WTC11 (cell line): ENCODE data around the gene PLTP. TPM values are rescaled to one million over a fixed set of nuclear protein-coding genes. Genes with fewer than 3 reads are reported as not detected.
A peak's percentile ranks its signal among the peaks of the same experiment; 100 is the strongest.

Experiments used
- AR ChIP-seq: fragments of 250-450 bp; sonication (Bioruptor Pico); IDR thresholded peaks from 2 replicates; pipeline ENCODE4 v1.9.0; 2021; ENCODE audit warnings: mild to moderate bottlenecking
- ATF6 ChIP-seq: sonication (generic); formaldehyde crosslinking; IDR thresholded peaks from 2 replicates; pipeline ENCODE4 v1.8.1; 2023; ENCODE audit warnings: mild to moderate bottlenecking, missing genetic modification reagents
- CREB1 ChIP-seq: sonication (generic); formaldehyde crosslinking; IDR thresholded peaks from 2 replicates; pipeline ENCODE4 v1.8.0; 2023; ENCODE audit warnings: mild to moderate bottlenecking, missing genetic modification reagents
- ETV6 ChIP-seq: sonication (generic); formaldehyde crosslinking; IDR thresholded peaks from 2 replicates; pipeline ENCODE4 v1.8.1; 2022; ENCODE audit warnings: mild to moderate bottlenecking, missing genetic modification reagents
- NR3C1 ChIP-seq: sonication (generic); formaldehyde crosslinking; conservative IDR thresholded peaks from 2 replicates; pipeline ENCODE4 v1.8.1; 2023; ENCODE audit warnings: low read depth, mild to moderate bottlenecking, missing genetic modification reagents
- OVOL2 ChIP-seq: fragments of 250-450 bp; sonication (Bioruptor Pico); IDR thresholded peaks from 2 replicates; pipeline ENCODE4 v1.9.0; 2021; ENCODE audit warnings: mild to moderate bottlenecking, borderline replicate concordance
- PRDM15 ChIP-seq: sonication (generic); formaldehyde crosslinking; IDR thresholded peaks from 2 replicates; pipeline ENCODE4 v1.8.0; 2022; ENCODE audit warnings: missing genetic modification reagents
- RELA ChIP-seq: sonication (generic); formaldehyde crosslinking; IDR thresholded peaks from 2 replicates; pipeline ENCODE4 v1.8.1; 2022; ENCODE audit warnings: missing genetic modification reagents, mild to moderate bottlenecking, borderline replicate concordance
- ZNF138 ChIP-seq: sonication (generic); formaldehyde crosslinking; conservative IDR thresholded peaks from 2 replicates; pipeline ENCODE4 v1.8.1; 2022; ENCODE audit warnings: mild to moderate bottlenecking, moderate library complexity, missing genetic modification reagents
- ZNF232 ChIP-seq: sonication (generic); formaldehyde crosslinking; IDR thresholded peaks from 2 replicates; pipeline ENCODE4 v1.8.0; 2022; ENCODE audit warnings: mild to moderate bottlenecking, missing genetic modification reagents
- ZNF317 ChIP-seq: sonication (generic); formaldehyde crosslinking; IDR thresholded peaks from 2 replicates; pipeline ENCODE4 v1.8.1; 2023; ENCODE audit warnings: low read depth, mild to moderate bottlenecking, moderate library complexity, missing genetic modification reagents, borderline replicate concordance
- ZNF671 ChIP-seq: fragments of 250-450 bp; sonication (Bioruptor Pico); IDR thresholded peaks from 2 replicates; pipeline ENCODE4 v1.8.0; 2021; ENCODE audit warnings: mild to moderate bottlenecking
- total RNA-seq: library from RNA; stranded (reverse); gene quantifications from 3 replicates; pipeline ENCODE4 v1.2.3, GENCODE V29; 2021
- TF ChIP-seq, protein P1 (sequence below): fragments of 250-450 bp; sonication (Bioruptor Pico); IDR thresholded peaks from 2 replicates; pipeline ENCODE4 v1.9.0; 2021; ENCODE audit warnings: mild to moderate bottlenecking, borderline replicate concordance
- TF ChIP-seq, protein P2 (sequence below): sonication (generic); formaldehyde crosslinking; IDR thresholded peaks from 2 replicates; pipeline ENCODE4 v1.8.1; 2022; ENCODE audit warnings: mild to moderate bottlenecking, missing genetic modification reagents, moderate library complexity, borderline replicate concordance
- TF ChIP-seq, protein P3 (sequence below): fragments of 250-450 bp; sonication (Bioruptor Pico); IDR thresholded peaks from 2 replicates; pipeline ENCODE4 v2.1.2; 2022; ENCODE audit warnings: mild to moderate bottlenecking, moderate library complexity
- TF ChIP-seq, protein P4 (sequence below): sonication (generic); formaldehyde crosslinking; IDR thresholded peaks from 2 replicates; pipeline ENCODE4 v1.8.0; 2022; ENCODE audit warnings: mild to moderate bottlenecking, missing genetic modification reagents
- TF ChIP-seq, protein P5 (sequence below): fragments of 200-600 bp; IDR thresholded peaks from 2 replicates; pipeline ENCODE4 v1.8.0; 2022; ENCODE audit warnings: antibody characterized with exemption

Gene PLTP
- total RNA-seq, 1 experiment from 2014 or later: 109 TPM

DNA sequence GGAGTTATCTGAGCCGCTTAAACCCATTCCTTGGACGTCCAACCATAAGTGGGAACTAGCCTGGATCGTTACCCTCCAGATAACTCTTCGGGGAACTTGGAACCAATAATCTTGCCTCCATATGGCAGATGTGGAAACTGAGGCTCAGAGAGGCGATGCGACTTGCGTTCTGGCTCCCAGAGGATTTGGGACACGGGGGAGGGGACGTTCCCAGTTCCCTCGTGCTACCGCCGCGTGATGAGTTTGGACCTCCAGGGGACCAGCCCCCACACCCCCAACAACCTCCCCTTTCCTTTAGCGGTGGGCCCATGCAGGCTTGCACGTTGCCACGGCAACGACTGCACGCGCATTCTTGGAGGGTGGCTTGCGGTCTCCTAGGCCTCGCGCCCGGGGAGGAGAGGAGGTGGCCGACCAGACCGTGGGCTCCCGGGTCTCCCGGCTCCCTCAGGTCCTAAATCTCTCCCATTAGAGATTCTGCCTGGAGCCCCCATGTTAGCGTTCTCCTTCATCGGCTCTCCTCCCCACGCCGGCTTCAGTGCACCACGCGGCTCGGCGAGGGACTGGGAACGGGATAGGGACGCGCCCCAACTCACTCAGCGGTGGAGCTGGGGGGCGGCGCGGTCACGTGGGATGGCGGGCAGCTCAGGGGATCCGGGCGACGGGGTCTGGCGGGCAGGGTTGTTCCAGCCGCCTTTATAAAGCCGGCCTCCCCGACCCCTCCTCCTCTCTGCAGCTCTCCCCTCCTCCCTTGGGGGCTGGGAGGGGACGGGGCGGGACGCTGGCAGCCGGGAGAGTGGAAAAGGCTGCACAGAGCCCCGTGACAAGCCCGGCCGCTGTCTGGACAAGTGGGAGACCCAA, at the start of gene PLTP (continued):
- TF ChIP-seq AR (CRISPR knock-in tag) (no peak), RELA (no peak), PRDM15 (no peak), ETV6 (no peak), ATF6 (no peak), ZNF232 (CRISPR knock-in tag) (no peak; the same call in 1 of the 2 replicates), ZNF317 (CRISPR knock-in tag) (no peak), ZNF671 (CRISPR knock-in tag) (no peak), NR3C1 (no peak), ZNF138 (no peak), OVOL2 (CRISPR knock-in tag) (no peak), CREB1 (CRISPR knock-in tag) (peak; percentile 28; the same call in 1 of the 2 replicates)
- TF ChIP-seq, protein P1, sequence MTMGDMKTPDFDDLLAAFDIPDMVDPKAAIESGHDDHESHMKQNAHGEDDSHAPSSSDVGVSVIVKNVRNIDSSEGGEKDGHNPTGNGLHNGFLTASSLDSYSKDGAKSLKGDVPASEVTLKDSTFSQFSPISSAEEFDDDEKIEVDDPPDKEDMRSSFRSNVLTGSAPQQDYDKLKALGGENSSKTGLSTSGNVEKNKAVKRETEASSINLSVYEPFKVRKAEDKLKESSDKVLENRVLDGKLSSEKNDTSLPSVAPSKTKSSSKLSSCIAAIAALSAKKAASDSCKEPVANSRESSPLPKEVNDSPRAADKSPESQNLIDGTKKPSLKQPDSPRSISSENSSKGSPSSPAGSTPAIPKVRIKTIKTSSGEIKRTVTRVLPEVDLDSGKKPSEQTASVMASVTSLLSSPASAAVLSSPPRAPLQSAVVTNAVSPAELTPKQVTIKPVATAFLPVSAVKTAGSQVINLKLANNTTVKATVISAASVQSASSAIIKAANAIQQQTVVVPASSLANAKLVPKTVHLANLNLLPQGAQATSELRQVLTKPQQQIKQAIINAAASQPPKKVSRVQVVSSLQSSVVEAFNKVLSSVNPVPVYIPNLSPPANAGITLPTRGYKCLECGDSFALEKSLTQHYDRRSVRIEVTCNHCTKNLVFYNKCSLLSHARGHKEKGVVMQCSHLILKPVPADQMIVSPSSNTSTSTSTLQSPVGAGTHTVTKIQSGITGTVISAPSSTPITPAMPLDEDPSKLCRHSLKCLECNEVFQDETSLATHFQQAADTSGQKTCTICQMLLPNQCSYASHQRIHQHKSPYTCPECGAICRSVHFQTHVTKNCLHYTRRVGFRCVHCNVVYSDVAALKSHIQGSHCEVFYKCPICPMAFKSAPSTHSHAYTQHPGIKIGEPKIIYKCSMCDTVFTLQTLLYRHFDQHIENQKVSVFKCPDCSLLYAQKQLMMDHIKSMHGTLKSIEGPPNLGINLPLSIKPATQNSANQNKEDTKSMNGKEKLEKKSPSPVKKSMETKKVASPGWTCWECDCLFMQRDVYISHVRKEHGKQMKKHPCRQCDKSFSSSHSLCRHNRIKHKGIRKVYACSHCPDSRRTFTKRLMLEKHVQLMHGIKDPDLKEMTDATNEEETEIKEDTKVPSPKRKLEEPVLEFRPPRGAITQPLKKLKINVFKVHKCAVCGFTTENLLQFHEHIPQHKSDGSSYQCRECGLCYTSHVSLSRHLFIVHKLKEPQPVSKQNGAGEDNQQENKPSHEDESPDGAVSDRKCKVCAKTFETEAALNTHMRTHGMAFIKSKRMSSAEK (CRISPR knock-in tag): no peak
- TF ChIP-seq, protein P2, sequence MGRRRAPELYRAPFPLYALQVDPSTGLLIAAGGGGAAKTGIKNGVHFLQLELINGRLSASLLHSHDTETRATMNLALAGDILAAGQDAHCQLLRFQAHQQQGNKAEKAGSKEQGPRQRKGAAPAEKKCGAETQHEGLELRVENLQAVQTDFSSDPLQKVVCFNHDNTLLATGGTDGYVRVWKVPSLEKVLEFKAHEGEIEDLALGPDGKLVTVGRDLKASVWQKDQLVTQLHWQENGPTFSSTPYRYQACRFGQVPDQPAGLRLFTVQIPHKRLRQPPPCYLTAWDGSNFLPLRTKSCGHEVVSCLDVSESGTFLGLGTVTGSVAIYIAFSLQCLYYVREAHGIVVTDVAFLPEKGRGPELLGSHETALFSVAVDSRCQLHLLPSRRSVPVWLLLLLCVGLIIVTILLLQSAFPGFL: no peak
- TF ChIP-seq, protein P3, sequence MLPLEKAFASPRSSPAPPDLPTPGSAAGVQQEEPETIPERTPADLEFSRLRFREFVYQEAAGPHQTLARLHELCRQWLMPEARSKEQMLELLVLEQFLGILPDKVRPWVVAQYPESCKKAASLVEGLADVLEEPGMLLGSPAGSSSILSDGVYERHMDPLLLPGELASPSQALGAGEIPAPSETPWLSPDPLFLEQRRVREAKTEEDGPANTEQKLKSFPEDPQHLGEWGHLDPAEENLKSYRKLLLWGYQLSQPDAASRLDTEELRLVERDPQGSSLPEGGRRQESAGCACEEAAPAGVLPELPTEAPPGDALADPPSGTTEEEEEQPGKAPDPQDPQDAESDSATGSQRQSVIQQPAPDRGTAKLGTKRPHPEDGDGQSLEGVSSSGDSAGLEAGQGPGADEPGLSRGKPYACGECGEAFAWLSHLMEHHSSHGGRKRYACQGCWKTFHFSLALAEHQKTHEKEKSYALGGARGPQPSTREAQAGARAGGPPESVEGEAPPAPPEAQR (CRISPR knock-in tag): no peak
- TF ChIP-seq, protein P4, sequence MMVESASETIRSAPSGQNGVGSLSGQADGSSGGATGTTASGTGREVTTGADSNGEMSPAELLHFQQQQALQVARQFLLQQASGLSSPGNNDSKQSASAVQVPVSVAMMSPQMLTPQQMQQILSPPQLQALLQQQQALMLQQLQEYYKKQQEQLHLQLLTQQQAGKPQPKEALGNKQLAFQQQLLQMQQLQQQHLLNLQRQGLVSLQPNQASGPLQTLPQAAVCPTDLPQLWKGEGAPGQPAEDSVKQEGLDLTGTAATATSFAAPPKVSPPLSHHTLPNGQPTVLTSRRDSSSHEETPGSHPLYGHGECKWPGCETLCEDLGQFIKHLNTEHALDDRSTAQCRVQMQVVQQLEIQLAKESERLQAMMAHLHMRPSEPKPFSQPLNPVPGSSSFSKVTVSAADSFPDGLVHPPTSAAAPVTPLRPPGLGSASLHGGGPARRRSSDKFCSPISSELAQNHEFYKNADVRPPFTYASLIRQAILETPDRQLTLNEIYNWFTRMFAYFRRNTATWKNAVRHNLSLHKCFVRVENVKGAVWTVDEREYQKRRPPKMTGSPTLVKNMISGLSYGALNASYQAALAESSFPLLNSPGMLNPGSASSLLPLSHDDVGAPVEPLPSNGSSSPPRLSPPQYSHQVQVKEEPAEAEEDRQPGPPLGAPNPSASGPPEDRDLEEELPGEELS (CRISPR knock-in tag): no peak
- TF ChIP-seq, protein P5, sequence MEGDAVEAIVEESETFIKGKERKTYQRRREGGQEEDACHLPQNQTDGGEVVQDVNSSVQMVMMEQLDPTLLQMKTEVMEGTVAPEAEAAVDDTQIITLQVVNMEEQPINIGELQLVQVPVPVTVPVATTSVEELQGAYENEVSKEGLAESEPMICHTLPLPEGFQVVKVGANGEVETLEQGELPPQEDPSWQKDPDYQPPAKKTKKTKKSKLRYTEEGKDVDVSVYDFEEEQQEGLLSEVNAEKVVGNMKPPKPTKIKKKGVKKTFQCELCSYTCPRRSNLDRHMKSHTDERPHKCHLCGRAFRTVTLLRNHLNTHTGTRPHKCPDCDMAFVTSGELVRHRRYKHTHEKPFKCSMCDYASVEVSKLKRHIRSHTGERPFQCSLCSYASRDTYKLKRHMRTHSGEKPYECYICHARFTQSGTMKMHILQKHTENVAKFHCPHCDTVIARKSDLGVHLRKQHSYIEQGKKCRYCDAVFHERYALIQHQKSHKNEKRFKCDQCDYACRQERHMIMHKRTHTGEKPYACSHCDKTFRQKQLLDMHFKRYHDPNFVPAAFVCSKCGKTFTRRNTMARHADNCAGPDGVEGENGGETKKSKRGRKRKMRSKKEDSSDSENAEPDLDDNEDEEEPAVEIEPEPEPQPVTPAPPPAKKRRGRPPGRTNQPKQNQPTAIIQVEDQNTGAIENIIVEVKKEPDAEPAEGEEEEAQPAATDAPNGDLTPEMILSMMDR: no peak
